ENCODE data around the gene CD9. TPM values are rescaled to one million over a fixed set of nuclear protein-coding genes. Genes with fewer than 3 reads are reported as not detected.

CD9 gene
- total RNA-seq, 4 donors from 2014 or later: 349 to 416 (median 399) TPM

- Histone ChIP-seq H3K4me3 (no peak overlapping the region), H3K4me1 (peaks cover 43 to 64% (median 60%) of the 10 kb centered on the region in 4 donors), H3K27me3 (no peaks in the 10 kb centered on the region), H3K36me3 (no peaks in the 10 kb centered on the region), H3K27ac (replicated peaks in 1 of 4) (peak overlapping the region; percentile 70 to 83 (median 73)), H3K9me3 (no peaks in the 10 kb centered on the region)
- TF ChIP-seq POLR2AphosphoS5 (IDR thresholded peaks at IDR 0.05) (no peak), POLR2A (IDR thresholded peaks at IDR 0.05; ENCODE audit: low read depth) (no peak), CTCF (IDR thresholded peaks at IDR 0.05) (no peak), EP300 (IDR thresholded peaks at IDR 0.05) (no peak)
- WGBS: 79% methylated on average over 1 of the region's 1 CpG
- DNase-seq (ENCODE audit: extremely low spot score): no peak
- intact Hi-C loops (cut with DNase I): no loop called here
Observed at GRCh38 chr12:6181166-6181565, 19.0 kb upstream of the CD9 start.

GRCh38 chr12:6181583-6182278 is 18.5 kb upstream of the CD9 start:
- Histone ChIP-seq H3K4me1 (peaks cover 43 to 68% (median 62%) of the 10 kb centered on the region in 4 donors), H3K36me3 (no peaks in the 10 kb centered on the region), H3K27ac (replicated peaks in 1 of 4) (peak overlapping the region; percentile 73 to 84 (median 78)), H3K27me3 (no peaks in the 10 kb centered on the region), H3K9me3 (no peaks in the 10 kb centered on the region), H3K4me3 (peak overlapping the region in 1 of 4 donors; percentile 1)
- 55% methylated on average over 17 of the region's 17 CpGs for WGBS
- no peak for DNase-seq (ENCODE audit: extremely low spot score)
- TF ChIP-seq POLR2AphosphoS5 (IDR thresholded peaks at IDR 0.05) (no peak), EP300 (IDR thresholded peaks at IDR 0.05) (no peak), POLR2A (IDR thresholded peaks at IDR 0.05; ENCODE audit: low read depth) (no peak), CTCF (IDR thresholded peaks at IDR 0.05) (no peak)
- intact Hi-C loops (cut with DNase I): no loop called here

- DNase-seq (ENCODE audit: extremely low spot score): no peak
Observed at GRCh38 chr12:6182279-6182898, 17.8 kb upstream of the CD9 start.

GRCh38 chr12:6183689-6184428 is 16.3 kb upstream of the CD9 start:
- 61% methylated on average over 7 of the region's 7 CpGs for WGBS
- intact Hi-C loops (cut with DNase I): loop anchor here (2.0 kb wide), 1 partner anchor 117 kb away; no protein-coding TSS in a partner anchor
- H3K27ac ChIP-seq (replicated peaks in 1 of 4): peak overlapping the region; percentile 73 to 84 (median 78)
- no peaks in the 10 kb centered on the region for H3K9me3 ChIP-seq
- TF ChIP-seq EP300 (IDR thresholded peaks at IDR 0.05) (no peak), POLR2A (IDR thresholded peaks at IDR 0.05; ENCODE audit: low read depth) (no peak), CTCF (IDR thresholded peaks at IDR 0.05) (no peak), POLR2AphosphoS5 (IDR thresholded peaks at IDR 0.05) (peak; percentile 55)
- no peak for DNase-seq (ENCODE audit: extremely low spot score)
- H3K4me1 ChIP-seq: peaks cover 40 to 82% (median 75%) of the 10 kb centered on the region in 4 donors
- H3K36me3 ChIP-seq: no peaks in the 10 kb centered on the region
- no peak overlapping the region for H3K4me3 ChIP-seq
- no peaks in the 10 kb centered on the region for H3K27me3 ChIP-seq

More at GRCh38 chr12:6182279-6182898, 17.8 kb upstream of the CD9 start:
- intact Hi-C loops (cut with DNase I): no loop called here
- peak overlapping the region; percentile 73 to 84 (median 78) for H3K27ac ChIP-seq (replicated peaks in 1 of 4)
- H3K27me3 ChIP-seq: no peaks in the 10 kb centered on the region
- H3K36me3 ChIP-seq: no peaks in the 10 kb centered on the region
- TF ChIP-seq EP300 (IDR thresholded peaks at IDR 0.05) (no peak), POLR2AphosphoS5 (IDR thresholded peaks at IDR 0.05) (peak; percentile 52 to 53)
- H3K4me1 ChIP-seq: peaks cover 43 to 75% (median 68%) of the 10 kb centered on the region in 4 donors
- H3K9me3 ChIP-seq: no peaks in the 10 kb centered on the region
- 37% methylated on average over 19 of the region's 19 CpGs for WGBS
- H3K4me3 ChIP-seq: peak overlapping the region in 1 of 4 donors; percentile 1

All from esophagus muscularis mucosa (tissue), 4 donors.